PC-9 (cell line): ENCODE results near the gene ZNF618.

ENCODE experiments used
- EZH2 ChIP-seq: fragments of 200-600 bp; sonication (generic); IDR thresholded peaks from 2 replicates; pipeline ENCODE4 v1.8.0; 2017; ENCODE audit warnings: antibody characterized with exemption, low read depth
- TF ChIP-seq, protein P1 (sequence below): fragments of 200-600 bp; sonication (generic); conservative IDR thresholded peaks from 2 replicates; pipeline ENCODE4 v1.6.1; 2017; ENCODE audit warnings: mixed run types, antibody characterized with exemption, mild to moderate bottlenecking, moderate library complexity

DNA sequence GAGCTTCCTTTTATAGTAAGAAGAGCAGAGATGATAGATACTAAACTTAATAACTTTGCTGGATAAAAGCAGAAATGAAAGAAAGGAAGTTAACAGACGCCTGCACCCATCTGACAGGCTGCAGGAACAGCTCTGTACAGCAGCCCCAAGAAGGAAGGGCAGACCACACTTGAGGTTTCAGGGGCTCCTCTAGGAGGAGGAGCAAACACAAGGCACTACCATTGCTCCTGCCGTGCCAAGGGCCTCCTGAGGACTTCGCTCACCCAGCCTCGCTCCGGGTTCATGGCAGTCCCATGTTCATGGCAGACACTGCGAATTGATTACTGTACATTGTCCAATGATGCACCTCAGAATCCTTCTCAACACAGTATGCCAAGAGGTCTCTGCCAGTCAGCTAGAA is 116.9 kb downstream of the ZNF618 start:
- TF ChIP-seq, protein P1, sequence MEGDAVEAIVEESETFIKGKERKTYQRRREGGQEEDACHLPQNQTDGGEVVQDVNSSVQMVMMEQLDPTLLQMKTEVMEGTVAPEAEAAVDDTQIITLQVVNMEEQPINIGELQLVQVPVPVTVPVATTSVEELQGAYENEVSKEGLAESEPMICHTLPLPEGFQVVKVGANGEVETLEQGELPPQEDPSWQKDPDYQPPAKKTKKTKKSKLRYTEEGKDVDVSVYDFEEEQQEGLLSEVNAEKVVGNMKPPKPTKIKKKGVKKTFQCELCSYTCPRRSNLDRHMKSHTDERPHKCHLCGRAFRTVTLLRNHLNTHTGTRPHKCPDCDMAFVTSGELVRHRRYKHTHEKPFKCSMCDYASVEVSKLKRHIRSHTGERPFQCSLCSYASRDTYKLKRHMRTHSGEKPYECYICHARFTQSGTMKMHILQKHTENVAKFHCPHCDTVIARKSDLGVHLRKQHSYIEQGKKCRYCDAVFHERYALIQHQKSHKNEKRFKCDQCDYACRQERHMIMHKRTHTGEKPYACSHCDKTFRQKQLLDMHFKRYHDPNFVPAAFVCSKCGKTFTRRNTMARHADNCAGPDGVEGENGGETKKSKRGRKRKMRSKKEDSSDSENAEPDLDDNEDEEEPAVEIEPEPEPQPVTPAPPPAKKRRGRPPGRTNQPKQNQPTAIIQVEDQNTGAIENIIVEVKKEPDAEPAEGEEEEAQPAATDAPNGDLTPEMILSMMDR: no peak
- TF ChIP-seq EZH2: no peak
